GM21737 (cell line): ENCODE data around the gene PALD1.
A peak's percentile ranks its signal among the peaks of the same experiment; 100 is the strongest.

Experiments used
- ATAC-seq: cut with Tn5 transposase; IDR thresholded peaks from one replicate; pipeline ENCODE4 v1.9.1; 2021; ENCODE audit warnings: mild to moderate bottlenecking, moderate library complexity; ENCODE audit not compliant: unreplicated experiment

The PALD1 gene

DNA sequence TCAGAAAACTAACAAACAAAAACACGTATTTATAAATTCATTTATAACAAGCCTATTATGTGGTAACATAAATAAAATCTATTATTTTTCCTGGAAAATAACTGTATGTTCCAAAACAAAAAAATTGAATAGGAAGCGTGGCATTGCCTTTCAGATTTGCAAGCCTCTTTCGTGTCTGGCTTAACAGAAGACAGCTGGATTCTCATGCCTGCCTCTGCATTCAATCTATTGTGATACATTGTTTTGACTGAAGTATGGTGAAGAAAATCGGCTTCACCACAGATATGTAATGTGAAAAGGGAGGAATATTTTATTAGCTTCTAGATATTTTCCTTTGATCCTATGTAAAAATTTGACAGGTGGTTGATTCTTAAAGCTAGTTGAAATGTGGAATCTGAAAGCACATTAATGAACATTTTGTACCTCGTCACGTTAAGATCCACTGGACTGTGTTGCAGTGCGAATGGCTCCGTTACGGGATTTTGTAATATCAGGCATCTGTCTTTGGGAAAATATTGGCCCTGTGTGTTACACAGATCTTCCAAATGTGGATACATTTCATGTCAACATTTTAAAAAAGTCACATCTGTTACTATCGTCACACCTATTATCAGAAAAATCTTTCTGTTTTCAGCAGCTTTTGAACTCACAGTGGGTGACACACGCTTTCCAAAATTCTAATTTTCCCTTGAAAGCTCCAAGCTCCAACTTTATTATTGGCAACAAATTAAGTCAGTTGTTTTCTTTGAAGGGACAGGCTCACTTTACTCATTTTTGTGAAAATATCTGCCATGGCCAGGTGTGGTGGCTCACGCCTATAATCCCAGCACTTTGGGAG, 26.2 kb downstream of the PALD1 start:
- ATAC-seq = no peak

GRCh38 chr10:70505908-70506307, 27.3 kb downstream of the PALD1 start:
- no peak for ATAC-seq

GRCh38 chr10:70507966-70508365, 29.4 kb downstream of the PALD1 start:
- no peak for ATAC-seq

DNA sequence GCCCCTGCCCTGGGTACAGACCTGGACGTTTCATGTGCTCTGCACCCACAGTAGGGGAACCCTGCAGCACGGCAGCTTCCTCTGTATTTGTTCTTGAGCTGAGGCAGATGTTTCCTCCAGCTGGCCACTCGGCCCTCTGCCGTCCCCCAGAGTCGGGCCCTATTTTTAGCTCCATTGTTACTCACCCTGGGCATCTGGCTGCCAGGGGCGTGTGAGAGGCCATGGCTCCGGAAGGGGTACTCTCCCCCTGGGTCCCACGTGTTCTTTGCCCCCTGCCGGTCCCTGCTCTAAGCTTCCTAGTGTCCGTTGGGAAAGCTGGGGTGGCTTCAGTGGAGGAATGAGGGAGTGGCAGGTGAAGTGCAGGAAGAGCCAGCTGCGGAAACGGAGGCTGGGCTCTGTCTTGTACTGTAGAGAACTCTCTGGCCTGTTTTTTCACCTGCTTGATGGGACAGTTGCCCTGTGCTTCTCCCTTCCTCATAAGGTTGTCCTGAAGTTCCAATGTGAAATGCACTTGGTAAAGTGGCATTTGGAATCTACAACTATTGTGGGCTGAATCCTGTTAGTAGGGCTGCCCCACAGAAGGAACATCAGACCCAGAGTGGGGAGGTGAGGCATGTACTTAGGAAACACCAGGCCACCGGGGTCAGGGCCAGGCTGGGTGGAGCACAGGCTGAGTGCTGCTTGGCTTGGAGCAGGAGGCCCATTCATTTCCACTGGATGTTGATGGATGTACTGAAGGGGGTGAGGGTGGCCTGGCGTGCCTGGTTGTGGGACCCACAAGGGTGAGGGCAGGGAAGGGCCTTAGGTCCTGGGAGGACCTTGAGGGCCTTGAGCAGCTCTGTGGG, 30.6 kb downstream of the PALD1 start:
- no peak for ATAC-seq

GRCh38 chr10:70509757-70510147, 31.2 kb downstream of the PALD1 start:
- no peak for ATAC-seq

- no peak for ATAC-seq
Measured at GRCh38 chr10:70510453-70510852, 31.9 kb downstream of the PALD1 start.

- no peak for ATAC-seq
Measured at GRCh38 chr10:70510904-70511303, 32.3 kb downstream of the PALD1 start.

DNA sequence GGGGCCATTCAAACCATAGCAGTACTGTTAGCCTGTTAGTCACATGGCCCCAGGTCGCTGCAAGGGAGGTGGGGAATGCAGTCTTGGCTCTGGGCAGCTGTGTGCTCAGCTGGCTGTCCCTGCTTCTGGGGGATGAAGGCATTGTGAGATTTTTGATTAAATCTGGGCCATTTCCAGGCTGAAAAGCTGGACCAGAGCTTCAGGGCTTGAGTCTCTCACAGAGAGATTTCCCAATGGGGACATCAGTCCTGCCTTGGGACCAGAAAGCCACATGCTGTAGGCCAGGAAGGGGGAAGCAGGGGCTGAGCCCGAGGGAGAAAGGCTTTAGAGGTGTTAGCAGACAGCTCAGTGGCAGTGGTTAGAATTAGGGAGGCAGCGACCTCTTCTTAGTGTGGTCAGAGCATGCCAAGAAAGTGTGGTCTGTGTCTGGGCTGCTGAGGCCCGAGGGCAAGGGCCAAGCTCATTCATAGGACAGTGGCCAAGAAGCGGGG, 33.6 kb downstream of the PALD1 start:
- ATAC-seq = no peak

- peak; percentile 92 for ATAC-seq
Measured at GRCh38 chr10:70513848-70514309, 35.3 kb downstream of the PALD1 start.

DNA sequence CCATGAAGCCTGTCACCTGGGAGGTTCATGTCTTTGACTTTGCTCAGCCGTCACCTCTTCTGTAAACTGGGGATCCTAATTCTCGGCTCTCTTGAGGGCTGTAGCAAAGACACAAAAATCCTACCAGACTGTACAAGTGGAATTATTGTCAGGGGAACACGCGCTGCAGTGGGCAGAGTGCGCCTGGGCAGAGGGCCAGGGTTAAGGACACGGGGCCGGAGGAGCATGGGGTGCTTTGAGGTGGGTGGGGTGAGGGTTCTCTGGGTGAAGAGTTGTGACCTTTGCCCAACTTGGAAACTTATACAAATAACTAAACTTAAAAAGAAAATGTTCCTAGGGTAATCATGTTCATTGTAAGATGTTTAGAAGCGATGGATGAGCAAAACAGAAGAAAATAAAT, 36.0 kb downstream of the PALD1 start:
- no peak for ATAC-seq

GRCh38 chr10:70515035-70515667, 36.6 kb downstream of the PALD1 start:
- no peak for ATAC-seq

DNA sequence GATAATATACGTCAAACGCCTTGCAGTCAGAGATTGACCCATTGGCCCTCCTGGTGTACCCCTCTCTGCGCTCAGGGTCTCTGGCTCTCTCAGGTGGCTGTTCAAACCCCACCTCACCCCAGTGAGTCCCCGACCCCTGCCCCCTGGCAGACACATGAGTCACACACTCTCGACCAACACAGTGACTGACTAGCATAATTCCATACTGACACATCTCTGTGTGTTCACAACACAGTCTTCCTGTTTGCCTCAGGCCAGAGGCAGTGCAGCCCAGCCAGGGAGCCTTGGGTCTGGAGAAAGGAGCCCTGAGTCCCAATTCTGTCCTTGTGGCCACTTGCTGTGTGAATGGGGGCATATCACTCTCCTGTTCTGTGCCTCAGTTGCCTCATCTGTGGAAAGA, 40.1 kb downstream of the PALD1 start:
- ATAC-seq = no peak

GRCh38 chr10:70523057-70523456, 44.5 kb downstream of the PALD1 start:
- no peak for ATAC-seq

DNA sequence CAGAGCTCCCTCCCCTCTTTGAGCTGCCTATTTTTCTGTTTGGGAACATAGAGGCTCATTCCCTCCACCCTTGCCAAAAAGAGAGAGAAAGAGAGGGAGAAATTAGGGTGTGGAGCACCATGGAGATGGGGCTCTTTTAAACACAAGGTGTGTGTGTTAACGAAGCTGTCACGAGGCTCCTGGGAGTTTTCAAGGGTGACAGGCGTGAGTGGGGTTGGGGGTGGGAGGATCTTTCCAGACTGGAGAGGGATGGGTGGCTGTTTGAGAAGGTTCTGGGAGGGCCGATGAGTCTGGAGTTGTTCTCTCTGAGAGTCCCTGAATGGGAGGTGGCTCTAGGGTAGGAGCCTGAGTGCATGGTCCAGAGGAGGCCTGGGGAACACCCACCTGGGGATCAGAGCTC, 45.0 kb downstream of the PALD1 start:
- ATAC-seq = no peak

GRCh38 chr10:70528314-70528713, 49.7 kb downstream of the PALD1 start:
- ATAC-seq = no peak

DNA sequence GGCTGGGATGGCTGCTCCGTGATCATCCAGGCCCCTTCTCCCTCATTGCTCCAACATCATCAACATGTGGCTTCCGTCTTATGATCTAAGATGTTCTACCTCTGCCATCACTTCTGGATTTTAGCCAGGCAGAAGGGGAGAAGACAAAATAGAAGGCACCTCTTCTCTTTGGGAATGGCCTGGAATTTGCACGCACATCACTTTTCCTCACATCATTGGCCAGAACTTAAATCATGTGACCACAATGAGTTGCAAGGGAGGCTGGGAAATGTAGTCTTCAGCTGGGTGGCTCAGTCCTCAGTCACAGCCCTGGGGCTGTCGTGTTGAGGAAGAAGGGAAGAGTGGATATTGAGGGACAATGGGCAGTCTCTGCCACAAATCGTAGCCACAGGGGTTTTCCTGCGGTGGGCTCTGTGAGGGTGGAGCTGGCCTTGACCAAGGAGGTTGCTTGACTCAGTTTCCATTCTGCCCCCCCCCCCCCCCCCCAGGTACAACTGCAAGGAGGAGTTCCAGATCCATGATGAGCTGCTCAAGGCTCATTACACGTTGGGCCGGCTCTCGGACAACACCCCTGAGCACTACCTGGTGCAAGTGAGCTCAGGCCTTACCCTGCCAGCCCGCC, 50.3 kb downstream of the PALD1 start:
- no peak for ATAC-seq

GRCh38 chr10:70529848-70530247, 51.3 kb downstream of the PALD1 start:
- no peak for ATAC-seq

GRCh38 chr10:70530315-70530714, 51.7 kb downstream of the PALD1 start:
- no peak for ATAC-seq

DNA sequence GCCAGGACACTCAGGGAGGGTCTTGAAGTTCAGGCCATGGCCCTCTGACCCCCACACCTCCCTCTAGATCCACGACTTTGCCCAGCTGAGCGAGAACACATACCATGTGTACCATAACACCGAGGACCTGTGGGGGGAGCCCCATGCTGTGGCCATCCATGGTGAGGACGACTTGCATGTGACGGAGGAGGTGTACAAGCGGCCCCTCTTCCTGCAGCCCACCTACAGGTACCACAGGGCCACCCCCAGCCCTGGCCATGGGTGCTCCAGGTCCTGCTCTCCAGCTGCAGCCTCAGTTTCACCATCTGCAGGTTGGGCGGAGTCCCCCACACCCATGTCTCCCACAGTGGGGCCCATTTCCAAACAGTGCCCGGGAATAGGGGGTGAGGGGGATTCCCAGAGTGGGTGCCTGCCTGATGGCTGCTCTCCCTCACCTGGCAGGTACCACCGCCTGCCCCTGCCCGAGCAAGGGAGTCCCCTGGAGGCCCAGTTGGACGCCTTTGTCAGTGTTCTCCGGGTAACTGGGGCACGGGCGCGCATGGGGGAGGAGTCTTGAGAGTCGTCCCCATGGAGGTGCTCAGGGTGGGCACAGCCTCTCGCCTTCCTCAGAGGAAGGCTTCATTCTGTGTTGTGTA, 54.1 kb downstream of the PALD1 start:
- ATAC-seq = no peak

- no peak for ATAC-seq
Measured at GRCh38 chr10:70533189-70533558, 54.6 kb downstream of the PALD1 start.
